Stromal cell of bone marrow (primary cell): ENCODE measurements around the gene SETD1B.
A peak's percentile ranks its signal among the peaks of the same experiment; 100 is the strongest.
"Not testable (repeated sequence)": the region's sequence is repeated elsewhere in the genome, so short reads cannot be mapped to it uniquely, and the experiment has no call there.

Experiments
- DNase-seq: peaks from one replicate; pipeline ENCODE4 v3.0.0-alpha.2; 2012; ENCODE audit warnings: low read depth

SETD1B gene

DNA sequence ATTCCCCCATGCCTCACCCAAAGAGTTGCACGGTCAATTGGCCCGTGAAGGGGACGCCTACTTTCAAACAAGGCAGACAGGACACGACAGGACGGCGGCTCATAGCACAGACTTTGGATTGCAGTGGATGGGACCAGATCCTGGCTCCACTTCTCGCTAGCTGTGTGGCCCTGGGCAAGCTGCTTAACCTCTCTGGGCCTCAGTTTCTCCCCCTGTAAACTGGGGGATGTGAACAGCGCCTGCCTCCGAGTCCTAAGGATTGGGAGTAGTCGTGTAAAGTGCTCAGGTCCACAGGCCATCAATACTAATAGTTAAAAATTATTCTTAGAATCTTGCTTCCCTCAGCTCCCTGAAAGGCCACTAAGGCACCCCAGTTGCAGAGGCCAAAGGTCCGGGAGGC, 23.4 kb upstream of the SETD1B start:
- no peak for DNase-seq

DNA sequence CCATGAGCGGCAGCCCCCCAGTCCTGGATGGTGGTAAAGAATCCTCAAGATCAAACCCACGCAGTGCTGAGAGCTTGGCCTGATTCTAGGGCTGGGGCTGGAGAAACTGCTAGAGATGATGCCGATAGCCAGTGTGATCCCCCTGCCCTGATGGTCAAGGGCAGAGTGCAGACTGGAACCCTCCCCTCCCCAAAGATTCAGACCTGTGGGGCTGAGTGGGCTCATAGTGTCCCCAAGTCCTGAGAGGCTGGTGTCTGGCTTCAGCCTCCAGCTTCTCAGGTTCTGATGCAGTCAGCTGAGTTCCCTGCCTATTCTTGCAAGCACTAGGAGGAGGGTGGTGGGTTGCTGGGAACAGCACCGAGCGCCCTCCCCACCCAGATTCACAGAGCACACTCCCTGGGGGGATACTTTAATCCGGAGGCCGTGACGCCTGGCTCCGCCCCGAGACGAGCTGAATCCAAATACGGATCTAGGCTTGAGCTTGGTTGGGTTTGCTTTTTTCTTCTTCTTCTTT, 22.3 kb upstream of the SETD1B start:
- DNase-seq, result no peak

- DNase-seq, result no peak
These were observed 21.5 kb upstream of the SETD1B start for GRCh38 chr12:121781998-121782979.

DNA sequence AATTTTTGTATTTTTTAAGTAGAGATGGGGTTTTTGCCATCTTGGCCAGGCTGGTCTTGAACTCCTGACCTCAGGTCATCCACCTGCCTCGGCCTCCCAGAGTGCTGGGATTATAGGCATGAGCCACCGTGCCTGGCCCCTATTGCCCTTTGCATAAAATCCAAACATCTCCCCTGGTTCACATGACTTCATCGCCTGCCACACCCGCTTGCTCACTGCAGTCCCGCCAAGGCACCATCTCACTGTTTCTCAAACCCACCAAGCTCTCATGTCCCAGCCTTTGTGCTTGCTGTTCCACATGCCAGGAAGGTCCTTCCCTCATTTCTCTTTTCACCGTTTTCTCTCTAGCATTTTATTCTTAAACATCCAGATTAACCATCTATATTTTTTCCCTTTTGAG, 20.0 kb upstream of the SETD1B start:
- DNase-seq, result no peak

DNA sequence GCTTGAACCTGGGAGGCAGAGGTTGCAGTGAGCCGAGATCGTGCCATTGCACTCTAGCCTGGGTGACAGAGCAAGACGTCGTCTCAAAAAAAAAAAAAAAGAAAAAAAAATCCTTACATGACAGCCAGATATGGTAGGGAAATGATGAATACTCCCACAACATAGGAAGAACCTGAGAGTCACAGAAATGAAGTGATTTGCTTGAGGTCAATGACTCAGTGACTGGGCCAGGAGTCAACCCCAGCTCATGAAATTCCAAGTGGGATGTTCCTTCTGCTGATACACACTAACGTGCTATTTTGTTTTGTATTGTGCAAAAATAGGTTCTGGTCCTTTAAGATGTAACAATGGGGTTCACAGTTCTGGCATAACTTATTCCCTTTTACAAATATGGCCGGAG, 19.3 kb upstream of the SETD1B start:
- peak; percentile 87 for DNase-seq

GRCh38 chr12:121786440-121786825, 17.4 kb upstream of the SETD1B start:
- peak; percentile 76 for DNase-seq

DNA sequence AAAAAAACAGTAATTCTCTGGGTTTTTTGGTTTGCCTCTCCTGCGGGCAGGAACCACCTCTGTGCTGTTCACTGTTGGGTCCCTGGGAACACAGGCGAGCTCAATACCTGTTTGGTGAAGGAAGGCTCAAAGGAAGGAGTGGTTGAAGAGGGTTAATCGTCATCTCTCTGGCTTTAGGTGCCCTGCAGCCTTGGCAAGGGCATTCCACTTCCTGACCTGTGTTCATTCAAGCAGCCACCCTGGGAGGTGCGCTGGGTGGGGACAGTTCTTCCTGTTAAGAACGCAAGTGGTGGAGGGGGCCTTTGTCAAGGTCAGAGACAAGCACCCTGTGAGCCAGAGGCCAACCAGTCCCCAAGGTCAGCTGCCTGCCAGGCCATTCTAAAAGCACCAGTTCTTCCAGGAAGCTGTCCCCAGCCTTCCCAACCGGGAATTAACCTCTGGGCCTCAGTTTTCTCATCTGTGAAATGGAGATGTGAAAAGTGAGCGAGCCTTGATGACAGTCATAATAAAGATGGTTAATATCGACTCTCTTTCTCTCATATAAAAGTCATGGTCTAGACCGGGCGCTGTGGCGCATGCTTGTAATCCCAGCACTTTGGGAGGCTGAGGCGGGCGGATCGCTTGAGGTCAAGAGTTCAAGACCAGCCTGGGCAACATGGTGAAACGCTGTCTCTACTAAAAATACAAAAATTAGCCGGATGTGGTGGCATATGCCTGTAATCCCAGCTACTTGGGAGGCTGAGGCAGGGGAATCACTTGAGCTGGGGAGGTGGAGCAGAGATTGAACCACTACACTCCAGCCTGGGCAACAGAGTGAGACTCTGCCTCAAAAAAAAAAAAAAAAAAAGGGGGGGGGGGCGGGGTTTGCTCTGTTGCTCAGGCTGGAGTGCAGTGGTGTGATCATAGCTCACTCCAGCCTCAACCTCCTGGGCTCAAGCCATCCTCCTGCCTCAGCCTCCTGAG, 16.5 kb upstream of the SETD1B start:
- no peak for DNase-seq

DNA sequence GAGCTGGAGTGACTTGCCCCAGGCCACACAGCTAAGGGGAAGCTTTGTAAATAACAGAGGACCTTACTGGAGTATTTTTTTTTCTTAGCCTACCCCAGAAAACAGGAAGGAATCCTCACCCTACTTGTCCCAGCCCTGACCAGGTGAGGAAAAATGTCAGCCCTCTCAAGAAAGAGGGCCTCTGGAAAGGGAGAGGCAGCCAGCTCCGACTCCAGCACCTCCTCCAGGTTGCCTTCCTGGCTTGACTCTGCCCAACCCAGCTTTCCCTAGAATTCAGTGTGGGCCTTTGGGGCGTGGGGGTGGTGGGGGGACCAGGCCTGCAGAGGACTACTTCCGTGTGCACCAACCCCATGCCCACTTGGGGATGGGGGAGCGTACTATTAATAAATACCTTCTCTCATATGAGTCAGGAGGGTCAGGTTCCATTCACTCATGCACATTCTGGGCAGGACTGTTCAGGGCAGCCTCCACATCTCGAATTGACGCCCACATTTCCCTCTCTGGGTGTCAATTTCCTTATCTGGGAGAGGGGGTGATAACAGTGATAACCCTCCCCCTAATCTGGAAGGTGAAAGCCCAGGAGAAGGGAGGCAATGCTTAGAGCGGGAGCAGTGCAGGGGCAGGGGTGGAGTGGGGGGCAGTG, 15.5 kb upstream of the SETD1B start:
- DNase-seq, result no peak

GRCh38 chr12:121789233-121789781, 14.5 kb upstream of the SETD1B start:
- DNase-seq, result no peak

GRCh38 chr12:121789800-121790728, 13.7 kb upstream of the SETD1B start:
- DNase-seq, result no peak

DNA sequence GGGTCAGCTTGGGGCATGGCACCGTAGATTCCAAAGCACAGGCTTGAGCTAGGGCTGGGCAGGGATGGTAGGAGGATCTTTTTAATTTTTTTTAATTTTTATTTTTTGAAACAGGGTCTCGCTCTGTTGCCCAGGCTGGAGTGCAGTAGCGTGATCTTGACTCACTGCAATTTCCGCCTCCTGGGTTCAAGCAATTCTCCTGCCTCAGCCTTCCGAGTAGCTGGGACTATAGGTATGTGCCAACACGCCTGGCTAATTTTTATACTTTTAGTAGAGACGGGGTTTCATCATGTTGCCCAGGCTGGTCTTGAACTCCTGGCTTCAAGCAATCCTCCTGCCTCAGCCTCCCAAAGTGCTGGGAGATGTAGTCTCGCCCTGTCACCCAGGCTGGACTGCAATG, 13.0 kb upstream of the SETD1B start:
- not testable (repeated sequence) for DNase-seq

DNA sequence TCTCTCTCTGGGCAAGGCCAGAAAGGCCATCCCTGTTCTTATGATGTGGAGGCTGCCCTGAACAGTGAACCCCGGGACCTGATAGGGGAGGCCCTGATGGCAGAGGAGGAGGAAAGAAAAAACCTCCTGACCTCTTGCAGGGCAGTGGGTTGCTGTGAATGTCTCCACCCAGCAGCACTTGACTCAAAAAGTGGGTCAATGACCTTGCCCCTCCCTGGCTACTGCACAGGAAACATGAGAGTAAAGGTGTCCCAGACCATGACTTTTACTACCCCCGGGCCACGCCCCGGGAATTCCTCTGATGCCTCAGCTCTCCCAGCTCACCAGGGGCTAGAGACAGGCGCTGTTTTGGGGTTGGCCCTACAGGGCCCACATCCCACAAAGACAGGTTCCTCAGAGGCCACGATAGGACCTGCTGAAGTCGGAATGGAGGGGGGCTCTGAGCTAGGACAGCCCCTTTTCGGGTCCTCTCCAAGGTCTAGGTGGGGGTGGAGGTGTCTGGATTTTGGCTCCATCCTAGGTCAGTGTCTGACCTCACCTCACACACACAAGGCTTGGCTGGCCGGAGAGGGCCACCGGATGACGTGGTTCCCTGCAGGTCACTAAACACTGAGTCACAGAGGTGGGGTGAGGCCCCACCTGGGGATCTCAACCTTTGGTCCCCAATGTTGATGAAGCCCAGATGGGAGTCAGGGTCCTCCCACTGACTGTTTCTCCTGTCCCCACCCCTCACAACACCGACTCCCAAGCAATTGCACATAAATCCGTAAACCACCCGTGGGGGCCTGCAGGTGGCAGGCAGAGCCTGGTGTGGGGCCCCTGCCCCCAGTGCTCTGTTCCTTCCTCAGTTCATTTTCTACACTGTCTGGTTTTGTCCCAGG, 11.9 kb upstream of the SETD1B start:
- DNase-seq, result no peak

DNA sequence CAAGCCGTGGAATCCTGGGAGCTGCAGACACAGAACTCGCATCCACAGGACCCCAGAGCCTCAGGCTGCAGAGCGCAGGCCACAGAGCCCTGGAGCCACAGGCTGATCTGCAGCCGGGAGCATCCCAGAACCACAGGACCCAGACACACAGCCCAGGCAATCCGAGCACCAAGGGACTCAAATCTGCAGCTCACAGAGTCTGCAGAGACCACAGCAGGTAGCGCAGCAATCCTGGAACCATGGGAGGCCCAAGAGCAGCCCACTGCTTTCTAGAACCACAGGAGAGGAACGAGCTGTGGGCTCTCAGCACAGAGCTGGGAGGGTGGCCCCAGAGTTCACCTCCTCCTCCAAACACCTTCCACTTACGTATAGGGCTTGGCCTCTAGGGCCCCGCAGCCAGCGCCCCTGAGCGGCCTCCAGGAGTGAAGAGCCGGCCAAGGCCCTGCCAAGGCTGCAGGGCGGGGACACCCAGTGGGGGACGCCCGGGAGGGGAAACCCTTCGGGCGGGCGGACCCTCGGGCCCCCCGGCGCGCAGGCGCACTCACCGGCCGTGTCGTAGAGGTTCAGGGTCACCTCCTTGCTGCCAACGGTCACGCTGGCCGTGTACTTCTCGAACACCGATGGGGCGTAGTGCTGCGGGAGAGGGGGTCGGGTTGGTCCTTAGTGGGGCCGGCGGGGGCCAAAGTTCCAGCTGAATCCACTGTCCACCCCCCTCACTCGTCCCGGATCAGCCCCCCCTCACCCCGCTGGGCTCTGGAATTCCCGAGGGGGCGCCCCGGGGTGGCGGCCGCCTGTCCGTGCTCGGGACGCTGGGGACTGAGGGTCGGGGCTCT, 11.0 kb upstream of the SETD1B start:
- no peak for DNase-seq

DNA sequence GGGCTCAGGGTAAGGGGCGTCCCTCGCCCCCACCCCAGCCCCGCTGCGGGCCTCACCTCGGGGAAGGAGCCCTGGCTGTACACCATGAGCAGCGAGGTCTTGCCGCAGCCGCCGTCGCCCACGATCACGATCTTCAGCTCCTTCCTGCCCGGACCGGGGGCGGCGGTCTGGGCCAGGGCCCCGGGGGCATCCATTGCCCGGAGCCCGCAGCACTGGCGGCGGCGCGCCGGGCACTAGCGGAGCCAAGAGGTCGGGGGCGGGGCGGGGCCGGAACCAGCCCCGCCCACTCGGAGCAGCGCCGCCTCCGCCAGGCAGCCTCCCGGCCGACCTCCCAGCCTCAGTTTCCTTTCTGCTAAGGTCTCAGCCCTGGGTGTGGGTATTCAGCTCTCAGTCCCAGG, 10.4 kb upstream of the SETD1B start, which contains the start of gene RHOF:
Gene RHOF (minus strand): TSS at position 249 of the 398 bp plus-strand sequence. CDS start 55 bp downstream, at position 194.
- DNase-seq, result no peak

GRCh38 chr12:121793838-121794533, 9.8 kb upstream of the SETD1B start:
- DNase-seq, result peak; percentile 72

DNA sequence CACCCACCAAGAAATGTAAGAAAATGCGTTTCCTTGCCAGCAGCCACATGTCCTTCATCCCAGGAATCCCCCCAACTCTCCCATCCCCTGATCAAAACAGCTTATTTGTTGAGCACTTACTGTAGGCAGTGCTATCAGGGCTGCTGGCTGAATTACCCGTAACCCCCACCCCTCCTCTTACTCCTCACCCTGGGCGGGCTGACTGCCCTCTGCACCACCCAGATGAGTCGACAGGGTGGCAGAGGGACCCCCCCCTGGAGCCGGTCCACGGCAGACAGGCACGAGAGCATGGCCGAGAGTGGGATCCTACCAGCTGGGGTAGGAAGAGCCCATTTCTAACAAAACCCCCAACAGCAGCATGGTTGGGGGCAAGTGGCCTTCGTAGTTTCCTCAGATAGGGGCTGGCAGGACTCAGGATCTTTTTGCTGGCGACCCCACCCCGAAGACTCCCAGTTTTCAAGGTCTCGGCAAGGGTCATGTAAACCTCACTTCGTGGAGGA, 9.2 kb upstream of the SETD1B start:
- no peak for DNase-seq
